Thymus (tissue), 11 donors: ENCODE results near the gene MAT2A. TPM values are rescaled to one million over a fixed set of nuclear protein-coding genes. Genes with fewer than 3 reads are reported as not detected.
"Not testable (repeated sequence)": the region's sequence is repeated elsewhere in the genome, so short reads cannot be mapped to it uniquely, and the experiment has no call there.

Source experiments
- DNase-seq, 9 donors: peaks; one replicate each; pipeline ENCODE4 v3.0.0-alpha.2; 2013; ENCODE audit warnings: low spot score in 9 of 9, low read depth in 6 of 9, missing footprints in 1 of 9
- H3K27ac ChIP-seq, 2 donors: one replicate each; pipeline ENCODE4 v1.5.1; 2013; ENCODE audit warnings: control low read depth in 1 of 2, low read depth in 1 of 2, low read length in 1 of 2, mild to moderate bottlenecking in 1 of 2, moderate library complexity in 1 of 2
- H3K27me3 ChIP-seq, 2 donors: one replicate each; pipeline ENCODE4 v1.5.1; 2013; ENCODE audit warnings: low read length in 1 of 2; ENCODE audit not compliant: control insufficient read depth in 2 of 2, insufficient read depth in 1 of 2
- H3K36me3 ChIP-seq, 2 donors: one replicate each; pipeline ENCODE4 v1.5.1; 2013; ENCODE audit warnings: low read length in 1 of 2, mild to moderate bottlenecking in 1 of 2, moderate library complexity in 1 of 2; ENCODE audit not compliant: control insufficient read depth in 2 of 2, insufficient read depth in 2 of 2
- H3K4me1 ChIP-seq, 2 donors: one replicate each; pipeline ENCODE4 v1.5.1; 2013; ENCODE audit warnings: low read length in 2 of 2; ENCODE audit not compliant: control insufficient read depth in 2 of 2, insufficient read depth in 2 of 2
- H3K4me3 ChIP-seq, 2 donors: one replicate each; pipeline ENCODE4 v1.5.1; 2013; ENCODE audit warnings: low read length in 2 of 2, control low read depth in 1 of 2, mild to moderate bottlenecking in 1 of 2
- H3K9me3 ChIP-seq, 2 donors: one replicate each; pipeline ENCODE4 v1.5.1; 2013; ENCODE audit warnings: low read length in 1 of 2, mild to moderate bottlenecking in 1 of 2; ENCODE audit not compliant: control insufficient read depth in 2 of 2, insufficient read depth in 1 of 2
- WGBS: extraction: QIAGEN DNeasy Blood & Tissue Kit; methylation state at CpG from one replicate; pipeline ENCODE4 v1.1.7; 2013; 5-methylcytosine and 5-hydroxymethylcytosine counted together
- polyA plus RNA-seq: library from polyadenylated mRNA; stranded (reverse); fragments of 200-250 nt; gene quantifications from one replicate; pipeline ENCODE4 v1.2.3, GENCODE V29; 2013
- total RNA-seq: library from RNA; stranded (reverse); fragments of 120-200 nt; gene quantifications from one replicate; pipeline ENCODE4 v1.2.4, GENCODE V29; 2013
- donor health status: healthy.

The MAT2A gene
- total and polyA plus RNA-seq, 2 donors, result 78.4 to 98.0 TPM

GRCh38 chr2:85542777-85543176 lies 3.8 kb downstream of the MAT2A start:
- no peak for DNase-seq
- H3K4me1 ChIP-seq, result peaks cover under 1 to 16% of the 10 kb centered on the region in 2 donors
- peaks cover 35 to 68% of the 10 kb centered on the region in 2 donors for H3K36me3 ChIP-seq
- H3K27me3 ChIP-seq, result no peaks in the 10 kb centered on the region
- WGBS, result 95% methylated on average over 4 of the region's 4 CpGs
- H3K9me3 ChIP-seq, result no peaks in the 10 kb centered on the region
- H3K27ac ChIP-seq, result no peak overlapping the region
- no peak overlapping the region for H3K4me3 ChIP-seq

GRCh38 chr2:85544254-85544691 lies 5.3 kb downstream of the MAT2A start:
- Histone ChIP-seq H3K36me3 (peaks cover 39 to 75% of the 10 kb centered on the region in 2 donors), H3K4me1 (peaks cover 0 to 16% of the 10 kb centered on the region in 2 donors)
- not testable (repeated sequence) for H3K27ac ChIP-seq, H3K9me3 ChIP-seq, H3K4me3 ChIP-seq, DNase-seq, H3K27me3 ChIP-seq
- 97% methylated on average over 3 of the region's 3 CpGs for WGBS

- Histone ChIP-seq H3K36me3 (peaks cover 43 to 79% of the 10 kb centered on the region in 2 donors), H3K4me1 (peaks cover 0 to 12% of the 10 kb centered on the region in 2 donors)
- H3K27ac ChIP-seq, H3K4me3 ChIP-seq, H3K9me3 ChIP-seq, DNase-seq, H3K27me3 ChIP-seq: not testable (repeated sequence)
- 96% methylated on average over 5 of the region's 5 CpGs for WGBS
Measured at GRCh38 chr2:85544915-85545779, 6.2 kb downstream of the MAT2A start.

GRCh38 chr2:85545780-85546240 lies 6.8 kb downstream of the MAT2A start:
- Histone ChIP-seq H3K27ac (no peak overlapping the region), H3K4me1 (peaks cover 0 to 8% of the 10 kb centered on the region in 2 donors), H3K36me3 (peaks cover 49 to 80% of the 10 kb centered on the region in 2 donors), H3K27me3 (no peaks in the 10 kb centered on the region), H3K4me3 (no peak overlapping the region), H3K9me3 (no peaks in the 10 kb centered on the region)
- DNase-seq, result no peak
- WGBS, result 95% methylated on average over 5 of the region's 5 CpGs

GRCh38 chr2:85547089-85547858 lies 8.3 kb downstream of the MAT2A start:
- Histone ChIP-seq H3K27ac (no peak overlapping the region), H3K27me3 (no peaks in the 10 kb centered on the region), H3K4me3 (no peak overlapping the region), H3K4me1 (peaks cover 0 to 3% of the 10 kb centered on the region in 2 donors), H3K36me3 (peaks cover 45 to 80% of the 10 kb centered on the region in 2 donors), H3K9me3 (no peaks in the 10 kb centered on the region)
- no peak for DNase-seq
- 95% methylated on average over 1 of the region's 1 CpG for WGBS

GRCh38 chr2:85547859-85548607 lies 9.1 kb downstream of the MAT2A start:
- no peaks in the 10 kb centered on the region for H3K9me3 ChIP-seq
- no peak overlapping the region for H3K4me3 ChIP-seq
- H3K27me3 ChIP-seq, result no peaks in the 10 kb centered on the region
- no peak for DNase-seq
- H3K27ac ChIP-seq, result no peak overlapping the region
- peaks cover 0 to 4% of the 10 kb centered on the region in 2 donors for H3K4me1 ChIP-seq
- WGBS, result 94% methylated on average over 6 of the region's 6 CpGs
- H3K36me3 ChIP-seq, result peaks cover 45 to 79% of the 10 kb centered on the region in 2 donors

- Histone ChIP-seq H3K4me1 (peaks cover 0 to 4% of the 10 kb centered on the region in 2 donors), H3K27ac (no peak overlapping the region), H3K27me3 (no peaks in the 10 kb centered on the region), H3K36me3 (peaks cover 49 to 77% of the 10 kb centered on the region in 2 donors), H3K9me3 (no peaks in the 10 kb centered on the region), H3K4me3 (no peak overlapping the region)
- DNase-seq, result no peak
- WGBS, result 94% methylated on average over 2 of the region's 2 CpGs
Measured at GRCh38 chr2:85548608-85548900, 9.6 kb downstream of the MAT2A start.

- H3K27me3 ChIP-seq, result no peaks in the 10 kb centered on the region
- H3K27ac ChIP-seq, result no peak overlapping the region
- 98% methylated on average over 10 of the region's 10 CpGs for WGBS
- DNase-seq, result no peak
- no peaks in the 10 kb centered on the region for H3K9me3 ChIP-seq
- peaks cover 51 to 75% of the 10 kb centered on the region in 2 donors for H3K36me3 ChIP-seq
- peaks cover 0 to 4% of the 10 kb centered on the region in 2 donors for H3K4me1 ChIP-seq
- no peak overlapping the region for H3K4me3 ChIP-seq
Measured at GRCh38 chr2:85549095-85549494, 10.1 kb downstream of the MAT2A start.
